ENCODE measurements around the gene TLL1. TPM values are rescaled to one million over a fixed set of nuclear protein-coding genes. Genes with fewer than 3 reads are reported as not detected.

The TLL1 gene
- polyA plus RNA-seq, 4 donors, result 2.0 to 2.4 (median 2.1) TPM

GRCh38 chr4:165879641-165880040, 6.6 kb downstream of the TLL1 start:
- no peak for DNase-seq (ENCODE audit: low read depth in 4 of 4, low spot score in 2 of 4)

GRCh38 chr4:165894159-165894558, 21.1 kb downstream of the TLL1 start:
- DNase-seq (ENCODE audit: low read depth in 4 of 4, low spot score in 2 of 4), result no peak

GRCh38 chr4:165905405-165906027, 32.5 kb downstream of the TLL1 start:
- no peak for DNase-seq (ENCODE audit: low read depth in 4 of 4, low spot score in 2 of 4)

GRCh38 chr4:165906272-165906671, 33.2 kb downstream of the TLL1 start:
- DNase-seq (ENCODE audit: low read depth in 4 of 4, low spot score in 2 of 4), result no peak

- no peak for DNase-seq (ENCODE audit: low read depth in 4 of 4, low spot score in 2 of 4)
These were observed 36.9 kb downstream of the TLL1 start for GRCh38 chr4:165909947-165910346.

GRCh38 chr4:165915215-165915614, 42.2 kb downstream of the TLL1 start:
- no peak for DNase-seq (ENCODE audit: low read depth in 4 of 4, low spot score in 2 of 4)

- DNase-seq (ENCODE audit: low read depth in 4 of 4, low spot score in 2 of 4), result no peak
These were observed 48.5 kb downstream of the TLL1 start for GRCh38 chr4:165921546-165921945.

GRCh38 chr4:165922747-165923146, 49.7 kb downstream of the TLL1 start:
- DNase-seq (ENCODE audit: low read depth in 4 of 4, low spot score in 2 of 4), result no peak

GRCh38 chr4:165926307-165926706, 53.3 kb downstream of the TLL1 start:
- no peak for DNase-seq (ENCODE audit: low read depth in 4 of 4, low spot score in 2 of 4)

- DNase-seq (ENCODE audit: low read depth in 4 of 4, low spot score in 2 of 4), result no peak
These were observed 54.3 kb downstream of the TLL1 start for GRCh38 chr4:165927366-165927765.

GRCh38 chr4:165927815-165928214, 54.8 kb downstream of the TLL1 start:
- DNase-seq (ENCODE audit: low read depth in 4 of 4, low spot score in 2 of 4), result no peak

- DNase-seq (ENCODE audit: low read depth in 4 of 4, low spot score in 2 of 4), result no peak
These were observed 55.6 kb downstream of the TLL1 start for GRCh38 chr4:165928601-165929000.

GRCh38 chr4:165929662-165930061, 56.6 kb downstream of the TLL1 start:
- no peak for DNase-seq (ENCODE audit: low read depth in 4 of 4, low spot score in 2 of 4)

GRCh38 chr4:165931741-165932140, 58.7 kb downstream of the TLL1 start:
- DNase-seq (ENCODE audit: low read depth in 4 of 4, low spot score in 2 of 4), result no peak

- DNase-seq (ENCODE audit: low read depth in 4 of 4, low spot score in 2 of 4), result no peak
These were observed 71.9 kb downstream of the TLL1 start for GRCh38 chr4:165944900-165945299.

GRCh38 chr4:165945991-165946390, 73.0 kb downstream of the TLL1 start:
- no peak for DNase-seq (ENCODE audit: low read depth in 4 of 4, low spot score in 2 of 4)

GRCh38 chr4:165947019-165947418, 74.0 kb downstream of the TLL1 start:
- no peak for DNase-seq (ENCODE audit: low read depth in 4 of 4, low spot score in 2 of 4)

GRCh38 chr4:165953181-165953580, 80.1 kb downstream of the TLL1 start:
- DNase-seq (ENCODE audit: low read depth in 4 of 4, low spot score in 2 of 4), result no peak

- DNase-seq (ENCODE audit: low read depth in 4 of 4, low spot score in 2 of 4), result no peak
These were observed 90.6 kb downstream of the TLL1 start for GRCh38 chr4:165963621-165964020.

GRCh38 chr4:165964591-165964990, 91.6 kb downstream of the TLL1 start:
- DNase-seq (ENCODE audit: low read depth in 4 of 4, low spot score in 2 of 4), result no peak

- no peak for DNase-seq (ENCODE audit: low read depth in 4 of 4, low spot score in 2 of 4)
These were observed 92.5 kb downstream of the TLL1 start for GRCh38 chr4:165965503-165965902.

GRCh38 chr4:165966833-165967232, 93.8 kb downstream of the TLL1 start:
- DNase-seq (ENCODE audit: low read depth in 4 of 4, low spot score in 2 of 4), result no peak

- DNase-seq (ENCODE audit: low read depth in 4 of 4, low spot score in 2 of 4), result no peak
These were observed 94.4 kb downstream of the TLL1 start for GRCh38 chr4:165967486-165967885.
